ENCODE results near the gene SRPK2. TPM values are rescaled to one million over a fixed set of nuclear protein-coding genes. Genes with fewer than 3 reads are reported as not detected.

Gene SRPK2
- polyA plus RNA-seq, 1 donor from 2014 or later = 118 TPM

DNA sequence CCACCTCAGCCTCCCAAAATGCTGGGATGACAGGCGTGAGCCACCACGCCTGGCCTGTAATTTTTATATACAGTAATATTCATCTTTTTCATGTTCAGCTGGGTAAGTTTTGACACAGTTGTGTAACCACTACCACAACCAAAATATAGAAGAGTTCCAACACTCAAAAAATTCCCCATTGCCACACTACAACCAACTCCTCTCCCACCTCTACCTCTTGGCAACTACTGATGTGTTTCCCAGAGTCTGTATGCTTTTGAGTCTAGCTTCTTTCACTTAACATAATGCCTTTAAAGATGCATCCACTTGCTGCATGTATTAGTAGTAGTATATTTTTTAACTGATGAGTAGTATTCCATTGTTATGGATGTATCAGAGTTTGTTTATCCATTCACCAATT, 90.7 kb downstream of the SRPK2 start:
- Histone ChIP-seq H3K27me3 (ENCODE audit: insufficient read depth, low read depth, low read length) (no peaks in the 10 kb centered on the region), H3F3A (ENCODE audit: insufficient read depth, low read length, poor library complexity, severe bottlenecking) (no peaks in the 10 kb centered on the region), H3K4me3 (ENCODE audit: low read length) (no peak overlapping the region), H2AFZ (ENCODE audit: low read depth, low read length) (no peak overlapping the region), H3K9me2 (ENCODE audit: insufficient read depth, low read length) (no peaks in the 10 kb centered on the region), H3K27ac (ENCODE audit: low read length) (no peak overlapping the region), H3K4me2 (ENCODE audit: low read length) (no peak overlapping the region), H3K9ac (ENCODE audit: low read length) (no peak overlapping the region), H3K9me3 (ENCODE audit: low read length) (no peaks in the 10 kb centered on the region), H3K36me3 (ENCODE audit: insufficient read depth, low read length) (no peaks in the 10 kb centered on the region), H4K20me1 (ENCODE audit: insufficient read depth) (no peaks in the 10 kb centered on the region), H3K79me2 (replicated peaks; ENCODE audit: insufficient read depth, low read length) (peaks cover 18% of the 10 kb centered on the region)
- no peak for TF ChIP-seq SMC3 (conservative IDR thresholded peaks at IDR 0.05; ENCODE audit: poor library complexity)
- no peak for TF ChIP-seq EP300 (conservative IDR thresholded peaks at IDR 0.05; ENCODE audit: poor library complexity, severe bottlenecking)
- no peak for TF ChIP-seq EZH2 (IDR thresholded peaks at IDR 0.05; ENCODE audit: borderline replicate concordance, insufficient read depth, low read length, poor library complexity, severe bottlenecking)
- TF ChIP-seq, protein P1, sequence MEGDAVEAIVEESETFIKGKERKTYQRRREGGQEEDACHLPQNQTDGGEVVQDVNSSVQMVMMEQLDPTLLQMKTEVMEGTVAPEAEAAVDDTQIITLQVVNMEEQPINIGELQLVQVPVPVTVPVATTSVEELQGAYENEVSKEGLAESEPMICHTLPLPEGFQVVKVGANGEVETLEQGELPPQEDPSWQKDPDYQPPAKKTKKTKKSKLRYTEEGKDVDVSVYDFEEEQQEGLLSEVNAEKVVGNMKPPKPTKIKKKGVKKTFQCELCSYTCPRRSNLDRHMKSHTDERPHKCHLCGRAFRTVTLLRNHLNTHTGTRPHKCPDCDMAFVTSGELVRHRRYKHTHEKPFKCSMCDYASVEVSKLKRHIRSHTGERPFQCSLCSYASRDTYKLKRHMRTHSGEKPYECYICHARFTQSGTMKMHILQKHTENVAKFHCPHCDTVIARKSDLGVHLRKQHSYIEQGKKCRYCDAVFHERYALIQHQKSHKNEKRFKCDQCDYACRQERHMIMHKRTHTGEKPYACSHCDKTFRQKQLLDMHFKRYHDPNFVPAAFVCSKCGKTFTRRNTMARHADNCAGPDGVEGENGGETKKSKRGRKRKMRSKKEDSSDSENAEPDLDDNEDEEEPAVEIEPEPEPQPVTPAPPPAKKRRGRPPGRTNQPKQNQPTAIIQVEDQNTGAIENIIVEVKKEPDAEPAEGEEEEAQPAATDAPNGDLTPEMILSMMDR (IDR thresholded peaks at IDR 0.05; ENCODE audit: poor library complexity, severe bottlenecking) = no peak
- TF ChIP-seq, protein P2, sequence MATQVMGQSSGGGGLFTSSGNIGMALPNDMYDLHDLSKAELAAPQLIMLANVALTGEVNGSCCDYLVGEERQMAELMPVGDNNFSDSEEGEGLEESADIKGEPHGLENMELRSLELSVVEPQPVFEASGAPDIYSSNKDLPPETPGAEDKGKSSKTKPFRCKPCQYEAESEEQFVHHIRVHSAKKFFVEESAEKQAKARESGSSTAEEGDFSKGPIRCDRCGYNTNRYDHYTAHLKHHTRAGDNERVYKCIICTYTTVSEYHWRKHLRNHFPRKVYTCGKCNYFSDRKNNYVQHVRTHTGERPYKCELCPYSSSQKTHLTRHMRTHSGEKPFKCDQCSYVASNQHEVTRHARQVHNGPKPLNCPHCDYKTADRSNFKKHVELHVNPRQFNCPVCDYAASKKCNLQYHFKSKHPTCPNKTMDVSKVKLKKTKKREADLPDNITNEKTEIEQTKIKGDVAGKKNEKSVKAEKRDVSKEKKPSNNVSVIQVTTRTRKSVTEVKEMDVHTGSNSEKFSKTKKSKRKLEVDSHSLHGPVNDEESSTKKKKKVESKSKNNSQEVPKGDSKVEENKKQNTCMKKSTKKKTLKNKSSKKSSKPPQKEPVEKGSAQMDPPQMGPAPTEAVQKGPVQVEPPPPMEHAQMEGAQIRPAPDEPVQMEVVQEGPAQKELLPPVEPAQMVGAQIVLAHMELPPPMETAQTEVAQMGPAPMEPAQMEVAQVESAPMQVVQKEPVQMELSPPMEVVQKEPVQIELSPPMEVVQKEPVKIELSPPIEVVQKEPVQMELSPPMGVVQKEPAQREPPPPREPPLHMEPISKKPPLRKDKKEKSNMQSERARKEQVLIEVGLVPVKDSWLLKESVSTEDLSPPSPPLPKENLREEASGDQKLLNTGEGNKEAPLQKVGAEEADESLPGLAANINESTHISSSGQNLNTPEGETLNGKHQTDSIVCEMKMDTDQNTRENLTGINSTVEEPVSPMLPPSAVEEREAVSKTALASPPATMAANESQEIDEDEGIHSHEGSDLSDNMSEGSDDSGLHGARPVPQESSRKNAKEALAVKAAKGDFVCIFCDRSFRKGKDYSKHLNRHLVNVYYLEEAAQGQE (IDR thresholded peaks at IDR 0.05; ENCODE audit: borderline replicate concordance) = no peak
- TF ChIP-seq TAF1 (IDR thresholded peaks at IDR 0.05; ENCODE audit: low read depth) = no peak
- TF ChIP-seq MXI1 (conservative IDR thresholded peaks at IDR 0.05; ENCODE audit: poor library complexity, severe bottlenecking) = no peak
- no peak for TF ChIP-seq POLR2AphosphoS5 (IDR thresholded peaks at IDR 0.05)
- no peak for TF ChIP-seq RAD21 (conservative IDR thresholded peaks at IDR 0.05)

DNA sequence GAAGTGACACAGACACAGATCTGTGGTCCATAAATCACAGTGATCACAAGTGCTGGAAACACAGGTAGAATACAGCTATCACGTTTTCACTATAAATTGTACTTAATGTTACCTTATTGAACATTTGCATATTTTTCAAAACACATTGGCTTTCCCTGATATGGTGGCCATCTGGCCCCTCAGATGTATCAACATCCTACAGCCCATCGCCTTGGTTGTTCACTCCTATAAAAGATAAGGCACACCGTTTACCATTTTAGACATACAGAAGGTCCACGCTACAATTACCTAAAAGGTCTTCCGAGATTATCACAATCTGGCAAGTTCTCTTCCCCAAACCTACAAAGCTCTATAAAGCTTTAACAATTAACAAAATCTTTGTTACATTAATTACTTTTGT, 91.4 kb downstream of the SRPK2 start:
- Histone ChIP-seq H2AFZ (ENCODE audit: low read depth, low read length) (no peak overlapping the region), H3K9me3 (ENCODE audit: low read length) (no peaks in the 10 kb centered on the region), H3K9ac (ENCODE audit: low read length) (no peak overlapping the region), H3K4me3 (ENCODE audit: low read length) (no peak overlapping the region), H3K36me3 (ENCODE audit: insufficient read depth, low read length) (no peaks in the 10 kb centered on the region), H3K9me2 (ENCODE audit: insufficient read depth, low read length) (no peaks in the 10 kb centered on the region), H3F3A (ENCODE audit: insufficient read depth, low read length, poor library complexity, severe bottlenecking) (no peaks in the 10 kb centered on the region), H3K4me2 (ENCODE audit: low read length) (no peak overlapping the region), H4K20me1 (ENCODE audit: insufficient read depth) (no peaks in the 10 kb centered on the region), H3K79me2 (replicated peaks; ENCODE audit: insufficient read depth, low read length) (peaks cover 15% of the 10 kb centered on the region), H3K27ac (ENCODE audit: low read length) (no peak overlapping the region), H3K27me3 (ENCODE audit: insufficient read depth, low read depth, low read length) (no peaks in the 10 kb centered on the region)
- TF ChIP-seq EP300 (conservative IDR thresholded peaks at IDR 0.05; ENCODE audit: poor library complexity, severe bottlenecking) (no peak), MXI1 (conservative IDR thresholded peaks at IDR 0.05; ENCODE audit: poor library complexity, severe bottlenecking) (no peak), EZH2 (IDR thresholded peaks at IDR 0.05; ENCODE audit: borderline replicate concordance, insufficient read depth, low read length, poor library complexity, severe bottlenecking) (no peak), TAF1 (IDR thresholded peaks at IDR 0.05; ENCODE audit: low read depth) (no peak), SMC3 (conservative IDR thresholded peaks at IDR 0.05; ENCODE audit: poor library complexity) (no peak), POLR2AphosphoS5 (IDR thresholded peaks at IDR 0.05) (no peak), RAD21 (conservative IDR thresholded peaks at IDR 0.05) (no peak)
- TF ChIP-seq, protein P1 (IDR thresholded peaks at IDR 0.05; ENCODE audit: poor library complexity, severe bottlenecking) = no peak
- TF ChIP-seq, protein P2 (IDR thresholded peaks at IDR 0.05; ENCODE audit: borderline replicate concordance) = no peak

Measured in neural cell (in vitro differentiated cells).